Measurements from ENCODE around the gene SNX7. TPM values are rescaled to one million over a fixed set of nuclear protein-coding genes. Genes with fewer than 3 reads are reported as not detected.

The SNX7 gene
- total and polyA plus RNA-seq, 9 of the 15 experiments (the other 6 are each of a cell fraction or from before 2014, with no cell fraction given): 0.09 TPM; not detected in 8

GRCh38 chr1:98681812-98682211 is 20.3 kb downstream of the SNX7 start (continued):
- no peak for TF ChIP-seq ARID4B (CRISPR knock-in tag; IDR thresholded peaks at IDR 0.05)
- no peak for TF ChIP-seq FOSL1 (tag; conservative IDR thresholded peaks at IDR 0.05)
- TF ChIP-seq DPF2 (IDR thresholded peaks at IDR 0.05): no peak
- TF ChIP-seq, protein P1, sequence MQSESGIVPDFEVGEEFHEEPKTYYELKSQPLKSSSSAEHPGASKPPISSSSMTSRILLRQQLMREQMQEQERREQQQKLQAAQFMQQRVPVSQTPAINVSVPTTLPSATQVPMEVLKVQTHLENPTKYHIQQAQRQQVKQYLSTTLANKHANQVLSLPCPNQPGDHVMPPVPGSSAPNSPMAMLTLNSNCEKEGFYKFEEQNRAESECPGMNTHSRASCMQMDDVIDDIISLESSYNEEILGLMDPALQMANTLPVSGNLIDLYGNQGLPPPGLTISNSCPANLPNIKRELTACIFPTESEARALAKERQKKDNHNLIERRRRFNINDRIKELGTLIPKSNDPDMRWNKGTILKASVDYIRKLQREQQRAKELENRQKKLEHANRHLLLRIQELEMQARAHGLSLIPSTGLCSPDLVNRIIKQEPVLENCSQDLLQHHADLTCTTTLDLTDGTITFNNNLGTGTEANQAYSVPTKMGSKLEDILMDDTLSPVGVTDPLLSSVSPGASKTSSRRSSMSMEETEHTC (IDR thresholded peaks at IDR 0.05): no peak
- no peak for TF ChIP-seq KDM1A (IDR thresholded peaks at IDR 0.05)
- TF ChIP-seq PHB2 (IDR thresholded peaks at IDR 0.05; ENCODE audit: low read depth): no peak
